Caco-2 (cell line): ENCODE measurements around the gene RHBG. TPM values are rescaled to one million over a fixed set of nuclear protein-coding genes. Genes with fewer than 3 reads are reported as not detected.

Experiments
- BruUV-seq: library from RNA; stranded (reverse); fragments of 400-500 nt; replicated peaks from 2 replicates; lab custom pipeline; 2021; lab: Mats Ljungman, UMichigan
- CTCF ChIA-PET: fragments of 300-600 bp; sonication (Branson Sonifier 250); formaldehyde crosslinking; loops from one replicate; lab custom pipeline; 2022; ENCODE audit warnings: antibody characterized with exemption; lab: Charles Lee
- POLR2A ChIA-PET: fragments of 300-600 bp; sonication (Branson Sonifier 250); formaldehyde crosslinking; loops from one replicate; lab custom pipeline; 2022; ENCODE audit warnings: antibody characterized with exemption; lab: Charles Lee
- DNase-seq, 2 experiments: peaks; one replicate each; pipeline versions ENCODE4 v3.0.0 to v3.0.0-alpha.2; 2020 to 2022
- H3K27me3 ChIP-seq: replicated peaks from 2 replicates; pipeline ENCODE4 v1.6.0; 2011; ENCODE audit warnings: low read length; ENCODE audit not compliant: control insufficient read depth, insufficient read depth
- H3K36me3 ChIP-seq: 2 replicates; pipeline ENCODE4 v1.5.1; 2011; ENCODE audit warnings: low read length; ENCODE audit not compliant: control insufficient read depth, insufficient read depth
- H3K4me1 ChIP-seq: fragments of 250-450 bp; sonication (Bioruptor Pico); 2 replicates; pipeline ENCODE4 v1.5.1; 2020; ENCODE audit warnings: mild to moderate bottlenecking
- H3K4me3 ChIP-seq: 2 replicates; pipeline ENCODE4 v1.5.1; 2011; ENCODE audit warnings: low read depth, mild to moderate bottlenecking, control low read depth, low read length
- H3K9me3 ChIP-seq: fragments of 250-450 bp; sonication (Bioruptor Pico); 2 replicates; pipeline ENCODE4 v1.5.1; 2020; ENCODE audit warnings: mild to moderate bottlenecking, moderate library complexity
- H3K27ac Mint-ChIP-seq: one replicate; pipeline ENCODE4 v1.8.0; 2022; ENCODE audit warnings: mixed read lengths; ENCODE audit not compliant: unreplicated experiment
- H3K27me3 Mint-ChIP-seq: one replicate; pipeline ENCODE4 v1.8.0; 2022; ENCODE audit warnings: mixed read lengths; ENCODE audit not compliant: insufficient read depth, unreplicated experiment
- H3K36me3 Mint-ChIP-seq: one replicate; pipeline ENCODE4 v1.8.0; 2022; ENCODE audit warnings: mild to moderate bottlenecking, mixed read lengths; ENCODE audit not compliant: insufficient read depth, unreplicated experiment
- H3K4me1 Mint-ChIP-seq: one replicate; pipeline ENCODE4 v1.8.0; 2022; ENCODE audit warnings: low read depth, mixed read lengths; ENCODE audit not compliant: unreplicated experiment
- H3K4me3 Mint-ChIP-seq: one replicate; pipeline ENCODE4 v1.8.0; 2022; ENCODE audit warnings: mild to moderate bottlenecking, moderate library complexity, mixed read lengths; ENCODE audit not compliant: unreplicated experiment
- H3K9me3 Mint-ChIP-seq: one replicate; pipeline ENCODE4 v1.8.0; 2022; ENCODE audit warnings: mixed read lengths; ENCODE audit not compliant: unreplicated experiment
- intact Hi-C: fragments of 100-400 bp; cut with micrococcal nuclease; formaldehyde crosslinking; loops from one replicate; pipeline ENCODE4 v1.10.0; 2022; ENCODE audit not compliant: unreplicated experiment
- total RNA-seq: library from RNA; stranded (reverse); gene quantifications from 2 replicates; pipeline ENCODE4 v1.2.3, GENCODE V29; 2022
- TF ChIP-seq, protein P1 (sequence below), 2 experiments: fragments of 200-600 bp in 1 of 2; IDR thresholded peaks; 1 replicate in 1 of 2; 2 replicates in 1 of 2; pipeline versions ENCODE4 v1.5.1 to v1.8.0; 2011 to 2022; ENCODE audit warnings: antibody characterized with exemption in 1 of 2, control low read depth in 1 of 2, inconsistent platforms in 1 of 2, low read depth in 1 of 2, low read length in 1 of 2, mild to moderate bottlenecking in 1 of 2, moderate library complexity in 1 of 2; ENCODE audit not compliant: insufficient read depth in 1 of 2, severe bottlenecking in 1 of 2, unreplicated experiment in 1 of 2

The RHBG gene
- total RNA-seq, 1 experiment from 2014 or later = 6.5 TPM

DNA sequence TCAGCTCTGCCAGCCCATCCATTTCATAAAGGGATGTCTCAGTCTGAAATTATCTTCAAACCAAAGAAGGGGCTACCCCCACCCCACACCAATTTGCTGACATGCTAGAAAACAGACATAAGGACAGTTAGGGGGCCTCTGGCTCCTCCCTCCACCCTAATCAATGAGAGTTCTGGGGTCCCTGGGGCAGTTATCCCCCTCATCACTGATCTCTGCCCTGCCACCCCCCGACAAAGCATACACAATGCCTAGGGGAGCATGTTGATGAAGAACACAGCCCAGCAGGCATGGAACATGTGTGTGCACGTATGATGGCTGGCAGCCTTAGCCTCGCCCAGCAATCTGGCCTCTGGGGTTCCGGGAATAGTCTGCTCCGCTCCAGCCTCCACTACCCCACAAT, 58.9 kb downstream of the RHBG start:
- TF ChIP-seq, protein P1, sequence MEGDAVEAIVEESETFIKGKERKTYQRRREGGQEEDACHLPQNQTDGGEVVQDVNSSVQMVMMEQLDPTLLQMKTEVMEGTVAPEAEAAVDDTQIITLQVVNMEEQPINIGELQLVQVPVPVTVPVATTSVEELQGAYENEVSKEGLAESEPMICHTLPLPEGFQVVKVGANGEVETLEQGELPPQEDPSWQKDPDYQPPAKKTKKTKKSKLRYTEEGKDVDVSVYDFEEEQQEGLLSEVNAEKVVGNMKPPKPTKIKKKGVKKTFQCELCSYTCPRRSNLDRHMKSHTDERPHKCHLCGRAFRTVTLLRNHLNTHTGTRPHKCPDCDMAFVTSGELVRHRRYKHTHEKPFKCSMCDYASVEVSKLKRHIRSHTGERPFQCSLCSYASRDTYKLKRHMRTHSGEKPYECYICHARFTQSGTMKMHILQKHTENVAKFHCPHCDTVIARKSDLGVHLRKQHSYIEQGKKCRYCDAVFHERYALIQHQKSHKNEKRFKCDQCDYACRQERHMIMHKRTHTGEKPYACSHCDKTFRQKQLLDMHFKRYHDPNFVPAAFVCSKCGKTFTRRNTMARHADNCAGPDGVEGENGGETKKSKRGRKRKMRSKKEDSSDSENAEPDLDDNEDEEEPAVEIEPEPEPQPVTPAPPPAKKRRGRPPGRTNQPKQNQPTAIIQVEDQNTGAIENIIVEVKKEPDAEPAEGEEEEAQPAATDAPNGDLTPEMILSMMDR (IDR thresholded peaks at IDR 0.05; ENCODE audit: insufficient read depth in 1 of 2, low read depth in 1 of 2, low read length in 1 of 2, severe bottlenecking in 1 of 2, unreplicated experiment in 1 of 2) = no peak
- H3K27ac Mint-ChIP-seq = no peak overlapping the region
- H3K4me3 Mint-ChIP-seq = no peak overlapping the region
- H3K36me3 ChIP-seq = no peaks in the 10 kb centered on the region
- H3K9me3 Mint-ChIP-seq = no peaks in the 10 kb centered on the region
- H3K27me3 Mint-ChIP-seq = peaks cover 36% of the 10 kb centered on the region
- no peak for DNase-seq
- intact Hi-C loops = no loop called here
- POLR2A ChIA-PET = no interaction called here
- no peaks in the 10 kb centered on the region for H3K4me1 Mint-ChIP-seq
- peaks cover 2% of the 10 kb centered on the region; the same call in 1 of the 2 replicates for H3K27me3 ChIP-seq
- peaks cover 4% of the 10 kb centered on the region for H3K4me1 ChIP-seq
- no peak overlapping the region for H3K4me3 ChIP-seq
- no peaks in the 10 kb centered on the region for H3K9me3 ChIP-seq
- no TSS peak for BruUV-seq
- no peaks in the 10 kb centered on the region for H3K36me3 Mint-ChIP-seq
- CTCF ChIA-PET = no interaction called here

DNA sequence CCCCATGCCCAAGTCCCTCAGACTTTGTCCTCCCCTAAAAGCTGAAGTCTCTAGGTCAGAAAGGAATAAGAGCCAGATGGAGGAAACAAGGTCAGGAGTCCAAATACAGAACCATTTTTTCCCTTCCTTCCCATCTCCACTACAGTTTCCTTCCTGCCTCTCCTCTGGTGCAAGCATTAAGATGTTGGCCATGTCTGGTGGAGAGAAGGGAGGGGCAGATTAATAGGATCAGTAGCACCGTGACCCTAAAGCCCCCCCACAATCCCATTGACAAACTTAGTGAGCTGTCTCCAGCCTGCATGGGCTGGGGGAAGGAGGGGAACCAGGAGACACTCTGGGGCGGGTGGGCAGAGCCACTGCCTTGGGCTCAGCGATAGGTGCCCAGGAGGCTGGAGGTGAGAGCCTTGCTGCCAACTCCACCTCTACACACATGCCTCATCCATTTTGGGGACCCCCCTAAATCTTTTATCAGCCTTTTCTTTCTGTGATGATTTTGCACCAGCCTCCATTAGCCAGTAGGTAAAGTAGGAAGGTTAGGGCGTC, 59.8 kb downstream of the RHBG start:
- H3K4me1 Mint-ChIP-seq = no peaks in the 10 kb centered on the region
- intact Hi-C loops = no loop called here
- Histone ChIP-seq H3K9me3 (no peaks in the 10 kb centered on the region), H3K36me3 (no peaks in the 10 kb centered on the region), H3K27me3 (peaks cover 2% of the 10 kb centered on the region; the same call in 1 of the 2 replicates), H3K4me1 (no peaks in the 10 kb centered on the region; the same call in 1 of the 2 replicates), H3K4me3 (no peak overlapping the region)
- no peak for DNase-seq
- ChIA-PET CTCF (no interaction called here), POLR2A (no interaction called here)
- no peaks in the 10 kb centered on the region for H3K9me3 Mint-ChIP-seq
- no TSS peak for BruUV-seq
- peaks cover 41% of the 10 kb centered on the region for H3K27me3 Mint-ChIP-seq
- H3K4me3 Mint-ChIP-seq = no peak overlapping the region
- TF ChIP-seq, protein P1 (IDR thresholded peaks at IDR 0.05; ENCODE audit: insufficient read depth in 1 of 2, low read depth in 1 of 2, low read length in 1 of 2, severe bottlenecking in 1 of 2, unreplicated experiment in 1 of 2) = no peak
- H3K27ac Mint-ChIP-seq = no peak overlapping the region
- no peaks in the 10 kb centered on the region for H3K36me3 Mint-ChIP-seq

DNA sequence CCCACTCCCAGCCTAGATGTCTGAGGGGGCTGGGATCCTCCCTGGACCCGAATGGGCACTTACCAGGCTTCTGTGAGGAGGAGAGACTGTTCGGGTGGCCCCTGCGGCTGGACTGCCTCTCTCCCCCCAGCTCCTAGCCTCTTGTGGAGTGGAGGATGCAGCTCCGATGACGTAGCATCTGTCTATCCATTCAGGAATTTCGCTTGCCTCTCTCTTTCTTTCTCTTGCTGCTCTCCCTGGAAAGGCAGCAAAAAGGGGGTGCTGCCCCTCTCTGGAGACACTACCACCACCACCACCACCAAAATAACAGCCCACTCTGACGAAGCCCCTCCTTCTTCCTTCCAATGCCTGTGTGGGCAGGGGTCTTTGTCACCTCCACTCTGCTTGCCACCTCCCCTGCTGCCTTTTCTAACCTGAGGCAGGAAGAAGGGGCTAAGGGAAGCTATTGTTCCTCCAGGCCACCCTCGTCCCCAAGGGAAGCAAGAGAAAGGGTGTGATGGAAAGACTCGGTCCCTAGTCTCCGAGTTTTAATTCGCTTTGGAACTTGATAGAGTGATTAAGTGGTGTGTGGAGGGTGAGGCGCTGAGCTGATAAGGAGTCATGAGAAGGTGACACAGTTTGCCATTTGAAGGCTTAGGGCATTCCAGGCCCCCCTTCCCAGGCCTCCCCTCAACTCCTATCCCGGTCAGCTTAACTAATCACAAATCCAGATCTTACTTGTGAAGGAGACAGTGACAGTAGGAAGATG, 60.5 kb downstream of the RHBG start:
- ChIA-PET CTCF (no interaction called here), POLR2A (no interaction called here)
- intact Hi-C loops = no loop called here
- H3K4me1 Mint-ChIP-seq = no peaks in the 10 kb centered on the region
- H3K36me3 Mint-ChIP-seq = no peaks in the 10 kb centered on the region
- BruUV-seq = no TSS peak
- Histone ChIP-seq H3K4me3 (no peak overlapping the region), H3K4me1 (no peaks in the 10 kb centered on the region), H3K27me3 (peaks cover 2% of the 10 kb centered on the region; the same call in 1 of the 2 replicates), H3K9me3 (no peaks in the 10 kb centered on the region), H3K36me3 (no peaks in the 10 kb centered on the region)
- DNase-seq = no peak
- H3K27me3 Mint-ChIP-seq = peaks cover 39% of the 10 kb centered on the region
- no peak overlapping the region for H3K27ac Mint-ChIP-seq
- no peak overlapping the region for H3K4me3 Mint-ChIP-seq
- no peaks in the 10 kb centered on the region for H3K9me3 Mint-ChIP-seq
- TF ChIP-seq, protein P1 (IDR thresholded peaks at IDR 0.05; ENCODE audit: insufficient read depth in 1 of 2, low read depth in 1 of 2, low read length in 1 of 2, severe bottlenecking in 1 of 2, unreplicated experiment in 1 of 2) = no peak
